GM13976 (cell line): ENCODE data around the gene GABRG3.

Experiments used
- DNase-seq: peaks from one replicate; pipeline ENCODE4 v3.0.0; 2012; ENCODE audit warnings: low spot score
- in situ Hi-C: fragments of 300-500 bp; cut with MboI; formaldehyde crosslinking; loops from one replicate; pipeline ENCODE4 v1.12.0; 2022; ENCODE audit warnings: low sequenced_read_pairs, mixed read lengths, inconsistent platforms; ENCODE audit not compliant: unreplicated experiment
- TF ChIP-seq, protein P1 (sequence below): IDR thresholded peaks from 2 replicates; pipeline ENCODE4 v1.5.1; 2012; ENCODE audit warnings: borderline replicate concordance, mild to moderate bottlenecking; ENCODE audit not compliant: insufficient read depth; ENCODE audit errors: extremely low read depth, missing control alignments, control extremely low read depth

Gene GABRG3

DNA sequence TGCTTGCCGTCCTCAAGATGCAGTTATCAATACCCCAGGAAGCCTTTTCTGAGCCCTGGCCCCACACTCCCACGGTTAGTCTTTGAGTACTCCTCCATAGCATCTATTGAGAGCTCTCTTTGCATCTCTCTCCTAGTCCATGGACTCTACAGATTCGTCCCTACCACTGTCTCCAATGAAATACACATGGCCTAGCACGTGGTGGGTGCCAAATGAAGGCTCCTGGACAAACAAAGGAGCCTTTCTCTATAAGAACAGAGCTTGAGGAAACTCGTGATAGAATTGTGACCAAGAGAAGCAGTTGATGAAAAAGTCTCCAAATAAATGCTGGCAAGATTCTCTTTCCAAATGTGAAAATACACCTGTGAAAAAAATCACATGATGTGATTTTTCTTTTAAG, 166.1 kb downstream of the GABRG3 start:
- TF ChIP-seq, protein P1, sequence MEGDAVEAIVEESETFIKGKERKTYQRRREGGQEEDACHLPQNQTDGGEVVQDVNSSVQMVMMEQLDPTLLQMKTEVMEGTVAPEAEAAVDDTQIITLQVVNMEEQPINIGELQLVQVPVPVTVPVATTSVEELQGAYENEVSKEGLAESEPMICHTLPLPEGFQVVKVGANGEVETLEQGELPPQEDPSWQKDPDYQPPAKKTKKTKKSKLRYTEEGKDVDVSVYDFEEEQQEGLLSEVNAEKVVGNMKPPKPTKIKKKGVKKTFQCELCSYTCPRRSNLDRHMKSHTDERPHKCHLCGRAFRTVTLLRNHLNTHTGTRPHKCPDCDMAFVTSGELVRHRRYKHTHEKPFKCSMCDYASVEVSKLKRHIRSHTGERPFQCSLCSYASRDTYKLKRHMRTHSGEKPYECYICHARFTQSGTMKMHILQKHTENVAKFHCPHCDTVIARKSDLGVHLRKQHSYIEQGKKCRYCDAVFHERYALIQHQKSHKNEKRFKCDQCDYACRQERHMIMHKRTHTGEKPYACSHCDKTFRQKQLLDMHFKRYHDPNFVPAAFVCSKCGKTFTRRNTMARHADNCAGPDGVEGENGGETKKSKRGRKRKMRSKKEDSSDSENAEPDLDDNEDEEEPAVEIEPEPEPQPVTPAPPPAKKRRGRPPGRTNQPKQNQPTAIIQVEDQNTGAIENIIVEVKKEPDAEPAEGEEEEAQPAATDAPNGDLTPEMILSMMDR: no peak
- in situ Hi-C loops: no loop called here
- DNase-seq: no peak

- in situ Hi-C loops: no loop called here
- TF ChIP-seq, protein P1: no peak
- no peak for DNase-seq
These were observed 194.6 kb downstream of the GABRG3 start for GRCh38 chr15:27165590-27165989.

DNA sequence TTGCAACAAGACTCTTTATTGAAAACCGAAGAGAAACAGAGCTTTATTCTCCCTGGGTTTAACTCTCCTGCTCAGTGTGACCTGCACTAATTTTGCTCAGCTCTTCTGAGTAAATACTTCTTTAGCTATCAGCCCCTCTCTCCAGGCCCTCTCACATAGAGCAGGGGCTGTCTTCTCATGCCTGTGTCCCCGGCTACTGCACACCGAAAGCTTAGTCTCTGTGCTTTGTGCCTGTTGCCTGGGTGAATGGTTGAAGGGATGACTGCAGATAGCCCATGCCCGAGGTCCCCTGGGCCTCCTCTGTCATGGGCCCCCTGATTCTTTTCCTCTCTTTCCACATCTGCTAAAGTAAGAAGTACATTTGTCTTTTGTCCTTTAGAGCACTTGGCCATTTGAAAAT, 195.9 kb downstream of the GABRG3 start:
- TF ChIP-seq, protein P1: no peak
- DNase-seq: no peak
- in situ Hi-C loops: no loop called here

DNA sequence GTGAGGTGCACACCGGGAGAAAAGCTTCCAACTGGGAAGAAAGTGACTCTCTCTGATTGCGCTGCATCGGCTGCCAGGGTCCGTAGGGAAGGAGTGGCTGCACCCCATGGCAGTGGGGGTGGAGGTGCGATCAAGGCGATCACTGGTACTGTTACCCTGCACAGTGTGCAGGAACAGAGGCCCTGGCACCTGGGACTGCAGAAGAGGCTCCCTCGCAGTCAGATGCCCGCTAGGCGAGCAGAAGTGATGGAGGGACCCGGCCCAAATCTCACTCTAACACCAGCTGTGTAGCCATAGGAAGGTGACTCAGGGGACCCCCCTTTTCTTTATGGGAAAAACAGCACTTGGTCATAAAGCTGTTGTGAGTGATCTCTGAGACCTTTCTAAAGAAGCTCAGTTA, 196.8 kb downstream of the GABRG3 start:
- no peak for DNase-seq
- TF ChIP-seq, protein P1: no peak
- in situ Hi-C loops: no loop called here

- in situ Hi-C loops: no loop called here
- TF ChIP-seq, protein P1: no peak
These were observed 199.9 kb downstream of the GABRG3 start for GRCh38 chr15:27170851-27171250.

GRCh38 chr15:27172821-27173220, 201.8 kb downstream of the GABRG3 start:
- TF ChIP-seq, protein P1: no peak
- in situ Hi-C loops: no loop called here

More at GRCh38 chr15:27170851-27171250, 199.9 kb downstream of the GABRG3 start:
- DNase-seq: no peak

More at GRCh38 chr15:27172821-27173220, 201.8 kb downstream of the GABRG3 start:
- DNase-seq: no peak
